GM12878 (cell line): ENCODE data around the gene SP4. TPM values are rescaled to one million over a fixed set of nuclear protein-coding genes. Genes with fewer than 3 reads are reported as not detected.

Experiments
- ATAC-seq: fragments of 200-7000 bp; cut with Tn5 transposase; 3 replicates; pipeline ENCODE4 v1.9.1; 2020; ENCODE audit warnings: mild to moderate bottlenecking, moderate library complexity
- BruUV-seq: library from RNA; stranded (reverse); fragments of 400-500 nt; replicated peaks from 2 replicates; lab custom pipeline; 2021; lab: Mats Ljungman, UMichigan
- CTCF ChIA-PET: fragments of 300-600 bp; sonication (Branson Sonifier 250); formaldehyde crosslinking; extraction: SDS; loops from one replicate; lab custom pipeline; 2021; ENCODE audit warnings: inconsistent platforms; lab: Yijun Ruan, JAX
- POLR2A ChIA-PET: fragments of 350-600 bp; formaldehyde crosslinking; extraction: SDS; loops from one replicate; lab custom pipeline; 2021; ENCODE audit warnings: inconsistent platforms; lab: Charles Lee
- RAD21 ChIA-PET: fragments of 300-600 bp; sonication (Branson Sonifier 250); formaldehyde crosslinking; loops from one replicate; lab custom pipeline; 2023; ENCODE audit warnings: antibody characterized with exemption; ENCODE audit not compliant: unreplicated experiment; lab: Charles Lee
- SMC1A ChIA-PET: fragments of 300-600 bp; sonication (Branson Sonifier 250); formaldehyde crosslinking; loops from one replicate; lab custom pipeline; 2023; ENCODE audit not compliant: unreplicated experiment, uncharacterized antibody; lab: Charles Lee
- DNase-seq: peaks from one replicate; pipeline ENCODE4 v3.0.0-alpha.2; 2011; ENCODE audit warnings: low read depth, low spot score
- FAIRE-seq: peaks from 3 replicates; lab custom pipeline; 2011; peaks lifted over from hg19 to GRCh38; lab: Jason Lieb, UNC
- H2AFZ ChIP-seq: 2 replicates; pipeline ENCODE4 v1.6.0; 2011; ENCODE audit warnings: low read depth, low read length, control low read depth; ENCODE audit not compliant: control insufficient read depth
- H3K27ac ChIP-seq: 2 replicates; pipeline ENCODE4 v1.5.1; 2011; ENCODE audit warnings: control low read depth; ENCODE audit not compliant: control insufficient read depth, insufficient read depth
- H3K27me3 ChIP-seq, 2 experiments: replicated peaks in 1 of 2; 2 replicates each; pipeline versions ENCODE4 v1.6.0 to v1.6.1; 2011; ENCODE audit warnings: low read length in 1 of 2; ENCODE audit not compliant: control insufficient read depth in 2 of 2, insufficient read depth in 2 of 2
- H3K36me3 ChIP-seq, 2 experiments: 2 replicates each; pipeline ENCODE4 v1.5.1; 2011; ENCODE audit warnings: low read length in 1 of 2; ENCODE audit not compliant: control insufficient read depth in 2 of 2, insufficient read depth in 2 of 2
- H3K4me1 ChIP-seq: 2 replicates; pipeline ENCODE4 v1.6.1; 2011; ENCODE audit warnings: mild to moderate bottlenecking, low read length, moderate library complexity, mixed read lengths; ENCODE audit not compliant: control insufficient read depth, insufficient read depth
- H3K4me2 ChIP-seq: 2 replicates; pipeline ENCODE4 v1.6.0; 2011; ENCODE audit warnings: control low read depth; ENCODE audit not compliant: control insufficient read depth, insufficient read depth
- H3K4me3 ChIP-seq: fragments of 200-600 bp; sonication (generic); 2 replicates; pipeline ENCODE4 v1.5.1; 2016
- H3K79me2 ChIP-seq: 2 replicates; pipeline ENCODE4 v1.6.0; 2011; ENCODE audit warnings: low read length; ENCODE audit not compliant: control insufficient read depth, insufficient read depth
- H3K9ac ChIP-seq: 2 replicates; pipeline ENCODE4 v1.8.0; 2011; ENCODE audit warnings: low read length, control low read depth, mixed read lengths; ENCODE audit not compliant: control insufficient read depth, insufficient read depth
- H3K9me3 ChIP-seq: replicated peaks from 3 replicates; pipeline ENCODE4 v1.5.1; 2011; ENCODE audit warnings: mild to moderate bottlenecking, low read length; ENCODE audit not compliant: control insufficient read depth, insufficient read depth
- H4K20me1 ChIP-seq: 2 replicates; pipeline ENCODE4 v1.6.0; 2011; ENCODE audit not compliant: control insufficient read depth, insufficient read depth
- ASH2L ChIP-seq: fragments of 300-600, 200-600 bp; sonication (generic); IDR thresholded peaks from 2 replicates; pipeline ENCODE4 v1.6.1; 2017; ENCODE audit warnings: low read depth, mild to moderate bottlenecking, borderline replicate concordance
- EGR1 ChIP-seq, 2 experiments: IDR thresholded peaks; 1 replicate in 1 of 2; 2 replicates in 1 of 2; pipeline ENCODE4 v1.6.1; 2011 to 2012; ENCODE audit warnings: low read depth in 2 of 2, low read length in 2 of 2, borderline replicate concordance in 1 of 2, mild to moderate bottlenecking in 1 of 2, moderate library complexity in 1 of 2
- NKRF ChIP-seq: fragments of 450-650 bp; conservative IDR thresholded peaks from 2 replicates; pipeline ENCODE4 v1.6.1; 2017; ENCODE audit warnings: mild to moderate bottlenecking, moderate library complexity
- PAX5 ChIP-seq: IDR thresholded peaks from 2 replicates; pipeline ENCODE4 v1.6.1; 2011; ENCODE audit warnings: low read depth, low read length, borderline replicate concordance
- PBX3 ChIP-seq: IDR thresholded peaks from 2 replicates; pipeline ENCODE4 v1.6.1; 2011; ENCODE audit warnings: mild to moderate bottlenecking, low read depth, low read length, moderate library complexity; ENCODE audit not compliant: insufficient replicate concordance
- RELB ChIP-seq: fragments of 450-650 bp; IDR thresholded peaks from 2 replicates; pipeline ENCODE4 v1.6.1; 2017; ENCODE audit warnings: low read depth, mild to moderate bottlenecking, moderate library complexity
- ZNF207 ChIP-seq: fragments of 450-650 bp; IDR thresholded peaks from 2 replicates; pipeline ENCODE4 v1.6.1; 2014; ENCODE audit warnings: antibody characterized with exemption, mild to moderate bottlenecking, borderline replicate concordance
- ZZZ3 ChIP-seq: IDR thresholded peaks from 2 replicates; pipeline ENCODE4 v1.6.1; 2011; ENCODE audit warnings: low read depth; ENCODE audit not compliant: control insufficient read depth, insufficient read length
- in situ Hi-C: fragments of 300-500 bp; cut with MboI; formaldehyde crosslinking; loops from 9 replicates; pipeline ENCODE4 v1.14.3; 2018; ENCODE audit warnings: mixed read lengths
- intact Hi-C: fragments of 100-400 bp; cut with micrococcal nuclease; formaldehyde crosslinking; loops from one replicate; pipeline ENCODE4 v1.14.2; 2022; ENCODE audit not compliant: unreplicated experiment
- polyA plus RNA-seq, 11 experiments: library from polyadenylated mRNA; depleted of rRNA in 4 of 11; unstranded in 6 of 11; stranded (reverse) in 5 of 11; fragments of >200 nt; fragmentation: Nextera tagmentation in 4 of 11; fragmentation: Illumina TruSeq in 1 of 11; extraction: Ambion mirVana in 4 of 11; extraction: Trizol in 1 of 11; gene quantifications; 1 replicate in 1 of 11; 2 replicates in 10 of 11; pipeline versions ENCODE4 v1.2.1 to v1.2.3, GENCODE V29; 2011 to 2016; ENCODE audit warnings: inconsistent platforms in 2 of 11, missing spikeins in 2 of 11, low read depth in 1 of 11
- total RNA-seq, 4 experiments: library from RNA; depleted of rRNA in 3 of 4; stranded (reverse); fragments of >200 nt in 3 of 4; fragmentation: Illumina TruSeq in 1 of 4; extraction: Trizol in 1 of 4; gene quantifications; 2 replicates each; pipeline versions ENCODE4 v1.2.1 to v1.2.3, GENCODE V29; 2013 to 2021

The SP4 gene
- total and polyA plus RNA-seq, 10 of the 15 experiments (the other 5 are each of a cell fraction or from before 2014, with no cell fraction given) = 6.2 to 32.4 (median 16.1) TPM

- H3K9ac ChIP-seq = no peak overlapping the region
- RAD21 ChIA-PET = no interaction called here
- TF ChIP-seq NKRF (no peak), EGR1 (IDR thresholded peaks at IDR 0.05; ENCODE audit: borderline replicate concordance in 1 of 2, low read depth in 2 of 2, low read length in 2 of 2) (no peak), RELB (no peak), ASH2L (no peak), PAX5 (no peak), ZNF207 (no peak), ZZZ3 (no peak), PBX3 (no peak)
- FAIRE-seq (no peak), DNase-seq (no peak), ATAC-seq (no peak)
- in situ Hi-C loops (no loop called here), intact Hi-C loops (no loop called here)
- no peaks in the 10 kb centered on the region for H3K79me2 ChIP-seq
- no peak overlapping the region for H3K4me3 ChIP-seq
- H3K4me1 ChIP-seq = no peaks in the 10 kb centered on the region
- no TSS peak for BruUV-seq
- CTCF ChIA-PET = interaction anchor here (0.6 kb wide), 1 partner anchor 1444 kb away, joined by 6 read pairs; no protein-coding TSS in a partner anchor
- H3K9me3 ChIP-seq = peaks cover 9% of the 10 kb centered on the region
- POLR2A ChIA-PET = interaction anchor here (0.6 kb wide), 1 partner anchor 1805 kb away, joined by 4 read pairs; no protein-coding TSS in a partner anchor
- SMC1A ChIA-PET = interaction anchor here (0.6 to 2.5 kb wide), 4 partner anchors 11 to 119 kb away, joined by 3 to 6 read pairs (median 4); no protein-coding TSS in a partner anchor
- no peak overlapping the region for H3K4me2 ChIP-seq
- H3K36me3 ChIP-seq = peaks cover 4 to 6% of the 10 kb centered on the region in 2 experiments
- H3K27ac ChIP-seq = no peak overlapping the region
- no peak overlapping the region for H2AFZ ChIP-seq
- H3K27me3 ChIP-seq = no peaks in the 10 kb centered on the region
- no peaks in the 10 kb centered on the region for H4K20me1 ChIP-seq
These were observed 26.3 kb downstream of the SP4 start for GRCh38 chr7:21454182-21454581.
